GM18507 (cell line): Measurements from ENCODE around the gene ARSK.
"Not testable (repeated sequence)": the region's sequence is repeated elsewhere in the genome, so short reads cannot be mapped to it uniquely, and the experiment has no call there.

Experiments used
- DNase-seq: peaks from one replicate; pipeline ENCODE4 v3.0.0; 2011; ENCODE audit warnings: low read depth; ENCODE audit not compliant: insufficient read length; ENCODE audit errors: extremely low spot score
- FAIRE-seq: peaks from 2 replicates; lab custom pipeline; 2011; peaks lifted over from hg19 to GRCh38; lab: Jason Lieb, UNC

The ARSK gene

DNA sequence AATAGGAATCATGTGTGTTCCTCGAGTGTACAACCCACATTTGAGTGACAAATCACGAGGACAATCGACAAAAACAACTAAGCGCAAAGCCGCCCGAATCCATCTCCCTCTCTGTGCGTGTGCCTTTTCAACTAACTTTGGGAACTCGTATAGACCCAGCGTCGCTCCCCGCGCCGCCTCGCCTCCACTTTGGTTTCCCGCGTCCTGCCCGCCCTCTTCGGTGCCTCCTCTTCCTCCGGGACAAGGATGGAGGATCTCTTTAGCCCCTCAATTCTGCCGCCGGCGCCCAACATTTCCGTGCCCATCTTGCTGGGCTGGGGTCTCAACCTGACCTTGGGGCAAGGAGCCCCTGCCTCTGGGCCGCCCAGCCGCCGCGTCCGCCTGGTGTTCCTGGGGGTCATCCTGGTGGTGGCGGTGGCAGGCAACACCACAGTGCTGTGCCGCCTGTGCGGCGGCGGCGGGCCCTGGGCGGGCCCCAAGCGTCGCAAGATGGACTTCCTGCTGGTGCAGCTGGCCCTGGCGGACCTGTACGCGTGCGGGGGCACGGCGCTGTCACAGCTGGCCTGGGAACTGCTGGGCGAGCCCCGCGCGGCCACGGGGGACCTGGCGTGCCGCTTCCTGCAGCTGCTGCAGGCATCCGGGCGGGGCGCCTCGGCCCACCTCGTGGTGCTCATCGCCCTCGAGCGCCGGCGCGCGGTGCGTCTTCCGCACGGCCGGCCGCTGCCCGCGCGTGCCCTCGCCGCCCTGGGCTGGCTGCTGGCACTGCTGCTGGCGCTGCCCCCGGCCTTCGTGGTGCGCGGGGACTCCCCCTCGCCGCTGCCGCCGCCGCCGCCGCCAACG lies 65.3 kb downstream of the ARSK start, which contains the start of gene GPR150:
TSS of gene GPR150 (plus strand) at position 58 of the 840 bp plus-strand sequence. CDS start at position 247, 189 bp downstream.
- DNase-seq (no peak), FAIRE-seq (peak; percentile 54)

DNA sequence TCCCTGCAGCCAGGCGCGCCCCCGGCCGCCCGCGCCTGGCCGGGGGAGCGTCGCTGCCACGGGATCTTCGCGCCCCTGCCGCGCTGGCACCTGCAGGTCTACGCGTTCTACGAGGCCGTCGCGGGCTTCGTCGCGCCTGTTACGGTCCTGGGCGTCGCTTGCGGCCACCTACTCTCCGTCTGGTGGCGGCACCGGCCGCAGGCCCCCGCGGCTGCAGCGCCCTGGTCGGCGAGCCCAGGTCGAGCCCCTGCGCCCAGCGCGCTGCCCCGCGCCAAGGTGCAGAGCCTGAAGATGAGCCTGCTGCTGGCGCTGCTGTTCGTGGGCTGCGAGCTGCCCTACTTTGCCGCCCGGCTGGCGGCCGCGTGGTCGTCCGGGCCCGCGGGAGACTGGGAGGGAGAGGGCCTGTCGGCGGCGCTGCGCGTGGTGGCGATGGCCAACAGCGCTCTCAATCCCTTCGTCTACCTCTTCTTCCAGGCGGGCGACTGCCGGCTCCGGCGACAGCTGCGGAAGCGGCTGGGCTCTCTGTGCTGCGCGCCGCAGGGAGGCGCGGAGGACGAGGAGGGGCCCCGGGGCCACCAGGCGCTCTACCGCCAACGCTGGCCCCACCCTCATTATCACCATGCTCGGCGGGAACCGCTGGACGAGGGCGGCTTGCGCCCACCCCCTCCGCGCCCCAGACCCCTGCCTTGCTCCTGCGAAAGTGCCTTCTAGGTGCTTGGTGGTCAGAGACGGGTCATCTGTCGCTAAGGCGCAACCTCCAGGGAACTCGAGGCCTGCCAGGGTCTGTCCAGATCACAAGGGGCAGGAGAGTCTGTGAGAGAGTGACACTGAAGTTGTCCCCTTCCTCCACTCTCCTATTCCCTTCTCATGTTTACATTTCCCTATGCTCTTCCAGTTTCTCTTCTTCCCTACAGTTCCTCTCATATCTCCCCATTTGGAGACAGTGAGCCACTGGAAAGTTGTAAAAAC lies 66.3 kb downstream of the ARSK start:
- DNase-seq: no peak
- no peak for FAIRE-seq

GRCh38 chr5:95621839-95622629 lies 67.1 kb downstream of the ARSK start:
- no peak for FAIRE-seq
- DNase-seq: no peak

- DNase-seq (no peak), FAIRE-seq (no peak)
These were observed 68.8 kb downstream of the ARSK start for GRCh38 chr5:95623706-95624105.

- no peak for FAIRE-seq
These were observed 69.5 kb downstream of the ARSK start for GRCh38 chr5:95624368-95624767.

GRCh38 chr5:95626701-95627100 lies 71.8 kb downstream of the ARSK start:
- FAIRE-seq (no peak), DNase-seq (no peak)

More at GRCh38 chr5:95624368-95624767, 69.5 kb downstream of the ARSK start:
- no peak for DNase-seq

DNA sequence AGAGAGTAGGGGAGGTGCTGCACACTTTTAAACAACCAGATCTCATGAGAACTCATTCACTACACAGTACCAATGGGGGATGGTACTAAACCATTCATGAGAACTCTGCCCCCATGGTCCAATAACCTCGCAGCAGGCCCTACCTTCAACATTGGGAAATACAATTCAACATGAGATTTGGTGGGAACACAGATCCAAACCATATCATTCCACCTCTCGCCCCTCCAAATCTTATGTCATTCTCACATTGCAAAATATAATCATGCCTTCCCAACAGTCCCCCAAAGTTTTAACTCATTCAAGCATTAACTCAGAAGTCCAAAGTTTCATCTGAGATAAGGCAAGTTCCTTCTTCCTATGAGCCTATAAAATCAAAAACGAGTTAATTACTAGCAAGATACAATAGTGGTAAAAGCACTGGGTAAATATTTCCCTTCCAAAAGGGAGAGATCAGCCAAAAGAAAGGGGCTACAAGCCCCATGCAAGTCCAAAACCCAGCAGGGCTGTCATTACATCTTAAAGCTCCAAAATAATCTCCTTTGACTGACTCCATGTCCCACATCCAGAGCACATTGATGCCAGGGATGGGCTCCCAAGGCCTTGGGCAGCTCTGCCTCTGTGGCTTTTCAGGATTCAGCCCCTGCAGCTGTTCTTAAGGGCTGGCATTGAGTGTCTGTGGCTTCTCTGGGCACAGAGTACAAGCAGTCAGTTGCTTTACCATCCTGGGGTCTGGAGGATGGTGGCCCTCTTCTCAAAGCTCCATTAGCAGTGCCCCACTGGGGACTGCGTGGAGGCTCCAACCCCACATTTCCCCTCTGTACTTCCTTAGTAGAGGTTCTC lies 73.3 kb downstream of the ARSK start:
- FAIRE-seq (no peak), DNase-seq (no peak)

- FAIRE-seq (no peak), DNase-seq (no peak)
These were observed 74.0 kb downstream of the ARSK start for GRCh38 chr5:95628933-95629332.

GRCh38 chr5:95630394-95630917 lies 75.6 kb downstream of the ARSK start:
- DNase-seq (no peak), FAIRE-seq (no peak)

DNA sequence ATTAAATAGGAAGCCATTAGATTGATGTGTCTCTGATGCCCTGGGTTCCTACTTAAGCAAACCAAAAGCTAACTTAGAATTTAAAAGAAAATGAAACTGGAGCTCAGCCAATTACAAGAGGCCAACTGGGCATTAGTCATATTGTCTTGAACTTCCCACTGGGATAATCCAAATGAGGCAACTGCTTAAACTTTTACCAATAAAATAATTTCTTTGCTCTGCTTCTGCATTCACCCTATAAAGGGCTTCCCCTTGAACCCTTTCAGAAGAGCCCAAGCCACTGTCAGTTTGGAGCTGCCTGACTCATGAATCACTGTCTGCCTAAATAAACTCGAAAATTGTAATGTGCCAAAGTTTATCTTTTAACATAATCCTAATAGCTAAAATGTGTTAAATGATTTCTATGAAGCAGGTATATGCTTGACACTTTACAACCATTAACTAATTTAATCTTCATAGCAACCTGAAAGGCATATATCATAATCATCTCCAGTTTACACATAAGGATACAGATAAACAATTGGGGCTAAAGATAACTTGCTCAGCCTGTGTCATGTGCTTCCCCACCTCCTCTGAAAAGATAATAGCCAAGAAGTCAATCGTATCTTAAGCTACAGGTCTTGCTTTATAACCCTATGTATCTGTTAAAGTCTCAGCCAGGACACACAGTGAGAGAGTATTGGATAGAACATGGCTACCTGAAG lies 76.5 kb downstream of the ARSK start:
- FAIRE-seq: no peak
- no peak for DNase-seq

- FAIRE-seq: peak; percentile 74
- no peak for DNase-seq
These were observed 77.2 kb downstream of the ARSK start for GRCh38 chr5:95631991-95632675.

GRCh38 chr5:95632942-95633341 lies 78.0 kb downstream of the ARSK start:
- not testable (repeated sequence) for DNase-seq, FAIRE-seq

DNA sequence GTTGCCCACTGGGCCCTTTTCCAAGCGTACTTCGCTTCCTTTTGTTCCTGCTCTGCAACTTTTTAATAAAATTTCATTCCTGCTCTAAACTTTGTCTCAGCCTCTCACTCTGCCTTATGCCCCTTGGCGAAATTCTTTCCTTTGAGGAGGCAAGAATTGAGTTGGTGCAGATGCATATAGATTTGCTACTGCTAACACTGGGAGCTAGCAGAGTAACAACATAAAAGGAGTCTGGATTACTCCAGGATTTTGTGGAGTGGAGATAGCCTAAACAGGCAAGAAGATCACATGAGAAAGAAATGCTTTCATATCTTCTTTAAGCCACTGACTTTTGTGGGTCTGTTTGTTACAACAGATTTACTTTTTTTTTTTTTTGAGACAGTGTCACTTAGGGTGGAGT lies 78.8 kb downstream of the ARSK start:
- FAIRE-seq (no peak), DNase-seq (no peak)

- FAIRE-seq: no peak
- DNase-seq: no peak
These were observed 79.2 kb downstream of the ARSK start for GRCh38 chr5:95634081-95634480.

- FAIRE-seq (no peak), DNase-seq (no peak)
These were observed 83.7 kb downstream of the ARSK start for GRCh38 chr5:95638632-95639031.

GRCh38 chr5:95641741-95642220 lies 86.9 kb downstream of the ARSK start:
- DNase-seq (no peak), FAIRE-seq (no peak)

- DNase-seq: no peak
- no peak for FAIRE-seq
These were observed 88.3 kb downstream of the ARSK start for GRCh38 chr5:95643152-95643551.
